HG03095 (cell line): ENCODE data around the gene ANGPTL7.
"Not testable (repeated sequence)": the region's sequence is repeated elsewhere in the genome, so short reads cannot be mapped to it uniquely, and the experiment has no call there.

Experiments
- ATAC-seq: cut with Tn5 transposase; IDR thresholded peaks from one replicate; pipeline ENCODE4 v1.9.1; 2021; ENCODE audit warnings: moderate library complexity; ENCODE audit not compliant: unreplicated experiment

ANGPTL7 gene

DNA sequence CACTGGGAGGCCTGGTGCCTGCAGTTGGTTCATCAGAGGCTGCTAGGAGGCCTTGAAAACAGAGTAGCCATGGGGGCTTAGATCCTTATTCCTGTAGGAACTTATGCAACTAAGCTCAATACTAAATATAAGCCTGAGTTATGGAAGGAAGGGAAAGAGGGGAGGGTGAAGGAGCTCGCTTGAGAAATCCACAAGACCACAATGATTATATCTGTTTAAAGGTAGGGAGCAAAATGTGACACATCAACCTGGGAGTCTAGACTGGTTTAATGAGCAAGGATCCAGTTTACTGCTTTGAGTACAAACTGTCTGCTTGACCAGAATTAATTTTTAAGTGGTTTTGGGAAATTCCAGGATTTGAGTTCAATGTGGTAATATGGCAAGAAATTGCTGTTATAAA is 20.4 kb upstream of the ANGPTL7 start:
- ATAC-seq: no peak

DNA sequence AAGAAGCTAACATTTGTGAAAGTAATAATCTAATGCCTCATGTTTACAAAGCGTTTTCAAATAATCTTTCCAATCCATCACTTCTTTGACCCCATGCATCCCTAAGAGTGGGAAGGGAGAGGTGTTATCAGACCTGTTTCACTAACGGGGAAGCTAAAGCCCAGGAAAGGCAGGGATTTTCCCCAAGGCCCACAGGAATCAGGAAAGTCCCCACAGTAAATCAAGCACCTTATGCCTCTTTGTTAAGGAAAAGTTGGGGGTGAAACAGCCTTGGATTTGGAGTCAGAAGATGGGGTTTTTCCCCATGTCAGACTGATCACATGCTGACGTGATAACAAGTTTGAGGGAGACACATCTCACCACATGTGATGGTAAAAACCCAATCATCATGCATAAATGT is 20.0 kb upstream of the ANGPTL7 start:
- no peak for ATAC-seq

DNA sequence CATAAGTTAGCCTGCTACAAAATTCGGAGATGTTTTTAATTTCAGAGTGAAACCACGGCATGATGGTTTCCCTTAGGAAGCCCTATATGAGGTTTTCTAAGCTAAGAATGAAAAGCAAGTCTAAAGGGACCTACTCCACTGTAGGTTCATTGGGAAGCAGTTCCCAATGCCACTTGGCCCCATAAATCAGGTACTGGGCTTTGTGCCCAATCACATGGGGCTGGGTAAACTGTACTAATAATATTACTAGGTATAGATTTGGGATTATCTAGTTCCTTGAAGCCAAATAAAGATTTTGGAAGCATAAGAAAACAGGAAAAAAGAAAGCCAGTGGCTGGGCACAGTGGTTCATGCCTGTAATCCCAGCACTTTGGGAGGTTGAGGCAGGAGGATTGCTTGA is 19.1 kb upstream of the ANGPTL7 start:
- no peak for ATAC-seq

DNA sequence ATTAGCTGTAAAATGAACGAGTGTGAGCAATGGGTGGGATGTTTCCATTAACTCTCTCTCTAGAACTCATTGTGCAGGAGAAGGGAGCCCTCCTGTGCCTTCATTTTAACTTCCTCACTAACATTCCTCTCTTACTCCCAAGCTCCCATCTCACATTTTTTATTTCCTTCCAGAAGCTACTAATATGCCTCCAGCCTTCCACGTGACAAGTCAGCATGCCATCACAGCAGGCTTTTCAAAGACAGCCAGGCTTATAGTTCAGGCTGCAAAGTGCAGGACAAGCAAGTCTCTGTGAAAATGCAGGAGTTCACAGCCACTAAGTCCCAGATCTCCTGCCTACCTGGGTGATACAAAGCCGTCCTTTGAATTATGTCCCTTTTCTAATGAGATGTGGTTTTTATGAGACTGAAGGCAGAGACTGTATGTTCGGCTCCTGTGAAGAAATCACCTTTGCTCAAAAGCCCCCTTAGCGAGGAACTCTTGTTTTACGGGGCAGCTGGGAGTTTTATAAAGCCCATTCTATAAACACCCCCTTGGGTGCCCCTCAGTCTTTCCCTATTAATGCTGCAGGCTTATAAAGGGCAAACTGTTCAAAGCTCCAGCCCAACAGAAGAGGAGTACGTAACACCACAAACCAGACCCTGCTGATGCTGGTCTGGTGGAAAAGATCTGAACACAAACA is 14.8 kb upstream of the ANGPTL7 start:
- ATAC-seq: no peak

DNA sequence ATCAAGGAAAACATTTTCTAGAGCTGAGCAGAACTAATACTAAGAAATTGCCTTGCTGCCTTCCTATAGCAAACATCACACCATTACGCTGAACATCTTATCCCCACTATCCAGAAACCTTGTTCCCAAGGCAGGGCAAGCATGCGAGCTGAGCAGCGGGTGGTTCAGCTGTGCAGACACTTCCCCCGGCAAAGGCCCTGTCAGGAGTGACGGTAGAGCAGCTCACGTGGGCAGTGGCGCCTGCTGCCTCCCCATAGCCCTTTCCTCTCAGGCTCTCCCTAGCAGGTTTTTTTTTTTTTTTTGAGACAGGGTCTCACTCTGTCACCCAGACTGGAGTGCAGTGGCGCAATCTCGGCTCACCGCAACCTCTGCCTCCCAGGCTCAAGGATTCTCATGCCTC is 13.7 kb upstream of the ANGPTL7 start:
- ATAC-seq: no peak

DNA sequence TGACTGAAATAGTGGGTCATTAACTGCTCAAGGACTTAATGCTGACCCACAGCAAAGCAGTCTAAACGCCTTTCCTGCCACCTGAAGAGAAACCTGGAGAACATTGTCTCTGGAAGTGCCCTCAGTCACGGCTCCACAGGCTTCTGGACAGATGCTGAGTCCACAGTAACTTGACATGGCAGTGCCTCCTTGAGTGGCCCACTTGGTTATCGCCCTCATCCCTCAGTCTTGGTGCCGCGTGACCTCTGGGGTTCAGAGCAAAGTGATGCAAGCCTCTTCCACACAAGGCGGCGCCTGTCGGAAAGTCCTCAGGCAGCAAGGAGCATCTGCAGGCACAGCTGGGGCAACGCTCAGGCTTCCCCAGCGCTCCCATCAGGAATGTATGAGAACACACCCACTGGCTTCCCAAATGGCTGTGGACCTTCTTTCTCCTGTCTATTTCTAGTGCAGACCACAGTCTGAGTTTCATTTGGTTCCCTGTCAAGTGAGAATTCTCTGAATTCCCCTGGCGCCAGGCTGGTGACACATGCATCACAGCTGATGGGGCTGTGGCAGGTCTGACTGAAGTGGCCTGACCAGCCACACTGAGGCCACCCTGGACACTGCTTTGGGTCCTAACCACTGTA is 13.0 kb upstream of the ANGPTL7 start:
- no peak for ATAC-seq

DNA sequence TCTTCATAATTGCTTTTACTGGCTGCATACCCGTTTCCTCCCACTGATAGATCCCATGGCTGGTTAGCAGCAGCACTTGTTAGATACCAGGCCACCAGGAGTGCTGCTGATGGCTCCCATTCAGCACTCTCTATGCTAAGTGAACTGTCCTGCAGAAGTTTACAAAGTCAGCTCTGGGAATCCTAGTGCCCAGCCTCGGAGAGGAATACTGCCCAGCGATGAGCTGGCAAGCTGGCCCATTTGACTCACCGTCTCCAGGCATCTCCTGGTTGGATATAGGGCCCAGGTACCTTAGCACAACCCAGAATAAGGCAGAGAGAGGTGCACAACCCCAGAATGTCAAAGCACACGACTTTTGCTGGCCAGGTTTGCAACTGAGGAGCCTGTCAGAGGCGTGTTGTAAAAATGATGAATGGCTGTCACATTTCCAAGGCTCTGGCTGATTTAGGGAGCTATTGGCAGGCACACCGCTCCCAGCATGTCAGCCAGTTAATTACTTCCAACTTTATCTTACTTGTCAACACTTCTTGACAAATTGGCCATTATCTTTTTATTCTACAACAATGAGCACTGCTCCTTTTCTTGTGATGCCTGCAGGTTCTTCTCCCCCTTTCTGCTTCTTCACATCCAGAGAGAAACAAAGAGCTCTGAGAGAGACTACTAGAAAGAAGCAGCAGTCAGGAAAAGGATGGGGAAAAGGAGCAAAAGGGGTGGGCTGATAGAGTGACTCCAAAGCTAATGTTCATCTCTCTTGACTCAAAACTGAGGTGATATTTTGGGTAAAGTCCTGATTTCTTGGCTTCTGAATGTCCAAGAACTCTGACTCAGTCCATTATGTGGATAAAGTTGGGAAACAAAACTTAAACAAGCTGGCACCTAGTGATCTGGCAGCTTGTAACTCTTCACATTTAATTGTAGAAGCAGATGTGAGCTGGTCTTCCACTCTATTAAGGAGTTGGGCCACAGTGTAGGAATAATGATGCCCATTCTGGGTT is 10.8 kb upstream of the ANGPTL7 start:
- ATAC-seq: no peak

DNA sequence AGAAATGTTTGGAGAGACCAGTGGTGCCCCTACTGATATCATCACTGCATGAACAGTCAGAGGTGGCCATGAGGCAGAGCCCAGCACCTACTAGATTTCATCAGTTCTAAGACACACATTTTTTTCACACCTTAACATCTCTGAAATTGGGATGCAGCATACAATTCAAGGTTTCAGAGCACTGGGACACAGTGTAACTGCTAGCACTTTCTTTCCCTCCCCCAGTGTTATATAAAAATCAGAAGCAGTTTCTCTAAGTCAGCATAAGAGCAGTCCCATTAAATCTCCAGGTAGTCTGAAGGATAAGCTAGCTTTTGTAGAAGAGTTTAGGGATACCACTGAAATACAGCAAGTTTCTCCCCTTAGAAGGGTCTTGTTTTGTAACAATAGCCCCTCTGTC is 10.0 kb upstream of the ANGPTL7 start:
- ATAC-seq: no peak

DNA sequence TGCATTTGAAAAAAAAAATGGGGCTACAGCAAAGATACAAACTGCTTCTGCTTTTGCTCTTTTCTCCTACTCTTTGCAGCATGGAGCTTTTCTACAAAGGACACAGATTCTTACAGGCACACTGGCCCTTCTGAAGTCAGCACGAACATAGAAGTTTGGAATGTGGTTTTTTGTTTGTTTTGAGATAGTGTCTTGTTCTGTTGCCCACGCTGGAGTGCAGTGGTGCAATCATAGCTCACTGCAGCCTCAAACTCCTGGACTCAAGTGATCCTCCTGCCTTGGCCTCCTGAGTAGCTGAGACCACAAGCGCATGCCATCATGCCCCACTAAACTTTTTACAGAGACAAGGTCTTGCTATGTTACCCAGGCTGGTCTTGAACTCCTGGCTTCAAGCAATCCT is 9.4 kb upstream of the ANGPTL7 start:
- ATAC-seq: not testable (repeated sequence)

DNA sequence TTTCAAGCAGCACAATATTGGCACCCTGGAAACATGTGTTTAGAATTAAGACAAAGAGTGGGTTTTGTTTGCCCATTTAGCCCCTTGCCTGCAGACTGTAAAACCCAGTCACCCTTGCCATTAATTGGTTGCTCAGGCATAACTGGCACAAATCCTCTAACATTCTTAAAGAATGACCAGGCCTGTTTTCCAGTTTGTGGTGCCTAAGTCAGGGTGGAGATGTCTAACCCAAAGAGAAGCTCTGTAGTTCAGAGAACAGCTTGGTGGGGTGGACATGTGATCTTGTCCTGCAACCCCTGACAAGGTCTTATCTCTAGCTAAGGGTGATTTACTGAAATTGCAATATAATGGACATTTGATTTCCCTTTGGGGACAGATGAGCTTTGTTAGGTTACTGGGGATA is 8.8 kb upstream of the ANGPTL7 start:
- ATAC-seq: no peak

DNA sequence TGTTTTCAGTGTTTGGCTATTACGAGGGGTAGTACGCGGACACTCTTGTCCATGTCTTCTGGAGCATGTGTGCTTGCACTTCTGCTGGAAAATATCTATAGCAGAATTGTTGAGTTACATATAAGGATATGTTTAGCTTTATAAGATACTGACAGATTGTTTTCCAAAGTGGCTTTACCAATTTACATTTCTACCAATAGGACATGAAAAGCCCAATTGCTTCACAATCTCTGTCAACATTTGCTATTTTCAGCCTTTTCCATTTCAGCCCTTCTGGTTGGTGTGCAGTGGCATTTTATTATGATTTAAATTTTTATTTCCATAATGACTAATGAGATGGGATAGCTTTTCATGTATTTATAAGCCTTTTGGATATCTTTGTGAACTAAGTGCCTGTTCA is 6.3 kb upstream of the ANGPTL7 start:
- ATAC-seq: no peak

DNA sequence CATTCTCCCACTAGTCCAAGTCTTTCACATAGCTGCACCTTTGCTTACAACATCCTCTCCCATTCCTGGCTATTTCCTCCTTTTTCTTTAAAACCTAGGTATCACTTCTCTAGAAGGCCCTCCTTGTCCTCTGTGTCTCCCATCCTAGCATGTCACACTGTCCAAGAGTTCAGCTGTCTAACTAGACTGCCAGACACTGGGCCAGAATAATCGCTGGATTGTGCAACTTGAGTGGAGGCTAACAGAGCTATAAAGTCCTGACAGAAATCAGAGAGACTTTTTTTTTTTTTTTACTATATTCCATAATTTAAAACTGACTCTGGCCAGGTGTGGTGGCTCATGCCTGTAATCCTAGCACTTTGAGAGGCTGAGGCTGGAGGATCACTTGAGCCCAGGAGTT is 4.2 kb upstream of the ANGPTL7 start:
- ATAC-seq: no peak

DNA sequence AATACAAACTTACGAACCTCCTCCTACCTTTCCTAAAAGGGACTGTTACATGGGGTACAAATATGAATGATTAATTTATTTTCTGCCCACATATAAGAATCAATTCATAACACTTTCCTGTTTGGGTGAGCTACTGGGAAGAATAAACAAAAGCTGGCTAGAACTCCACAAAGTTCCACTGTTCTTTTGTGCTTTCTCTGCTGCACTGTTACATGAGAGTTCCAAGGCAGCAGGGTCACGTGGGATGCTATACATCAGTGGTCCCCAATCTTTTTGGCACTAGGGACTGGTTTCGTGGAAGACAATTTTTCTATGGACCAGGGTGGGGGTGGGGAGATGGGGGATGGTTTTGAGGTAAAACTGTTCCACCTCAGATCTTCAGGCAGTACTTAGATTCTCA is 2.2 kb upstream of the ANGPTL7 start:
- no peak for ATAC-seq

DNA sequence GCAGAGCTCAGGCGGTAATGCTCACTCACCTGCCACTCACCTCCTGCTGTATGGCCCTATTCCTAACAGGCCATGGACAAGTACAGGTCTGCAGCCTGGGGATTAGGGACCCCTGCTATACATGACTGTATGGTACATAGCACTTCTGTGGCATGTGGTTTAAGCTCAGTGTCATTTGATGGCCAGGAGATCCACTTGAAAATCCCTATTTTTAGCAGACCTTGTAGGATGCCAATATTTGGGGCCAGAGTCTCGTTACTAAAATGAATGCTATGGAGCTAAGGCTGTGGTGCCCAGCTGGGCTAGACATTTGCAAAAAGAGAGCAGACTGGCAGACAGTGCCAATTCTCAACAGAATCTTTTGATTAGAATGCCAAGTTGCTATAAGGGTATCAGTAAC is 1.7 kb upstream of the ANGPTL7 start:
- no peak for ATAC-seq

DNA sequence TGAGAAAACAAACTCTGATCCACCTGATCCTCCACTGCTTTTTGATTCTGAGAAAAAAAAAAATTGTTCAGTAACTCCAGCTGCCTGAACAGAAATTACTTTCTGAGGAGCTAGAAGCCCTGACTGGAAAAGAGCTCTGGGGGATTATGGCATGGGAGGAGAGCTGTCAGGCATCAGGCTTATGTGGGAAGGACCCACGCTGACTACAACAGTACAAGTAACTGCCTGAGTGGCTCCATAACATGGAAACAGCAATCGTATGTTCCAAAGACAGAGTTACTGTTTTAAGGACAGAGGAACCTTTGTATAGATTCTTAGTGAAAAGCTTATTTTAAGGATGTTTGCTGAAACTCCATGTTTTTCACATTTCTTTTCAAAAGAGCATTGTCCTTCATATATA is 1.2 kb upstream of the ANGPTL7 start:
- ATAC-seq: no peak

DNA sequence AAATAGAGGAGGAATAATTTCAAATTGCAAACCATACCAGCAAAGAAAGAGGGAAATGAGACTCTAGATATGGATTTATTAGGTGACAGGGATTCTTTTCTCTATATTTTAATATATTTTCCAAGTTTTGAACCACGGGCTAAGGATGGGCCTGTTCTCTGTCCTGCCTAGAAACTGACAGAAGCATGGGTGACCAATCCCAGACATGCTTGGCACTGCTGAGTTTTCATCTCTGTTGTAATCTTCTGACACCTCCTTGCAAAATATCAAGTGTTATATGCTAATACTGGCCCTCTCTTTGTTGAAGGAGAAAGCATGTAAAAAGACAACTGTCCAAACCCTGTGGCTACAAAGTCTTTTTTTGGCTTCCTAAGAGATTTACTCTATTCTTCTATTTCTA is 774 bp upstream of the ANGPTL7 start:
- no peak for ATAC-seq

DNA sequence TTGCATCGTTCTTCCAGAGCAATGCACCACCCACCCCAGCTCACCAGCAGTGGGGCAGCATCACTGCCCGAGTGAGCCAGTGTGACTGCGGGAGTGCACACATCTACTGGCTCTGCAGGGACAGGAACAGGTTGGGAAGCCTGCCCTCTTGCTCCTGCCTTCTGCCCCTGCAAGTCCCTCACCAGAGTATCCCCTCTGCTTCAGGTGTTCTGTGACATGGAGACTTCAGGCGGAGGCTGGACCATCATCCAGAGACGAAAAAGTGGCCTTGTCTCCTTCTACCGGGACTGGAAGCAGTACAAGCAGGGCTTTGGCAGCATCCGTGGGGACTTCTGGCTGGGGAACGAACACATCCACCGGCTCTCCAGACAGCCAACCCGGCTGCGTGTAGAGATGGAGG is 4.2 kb downstream of the ANGPTL7 start:
- ATAC-seq: no peak

DNA sequence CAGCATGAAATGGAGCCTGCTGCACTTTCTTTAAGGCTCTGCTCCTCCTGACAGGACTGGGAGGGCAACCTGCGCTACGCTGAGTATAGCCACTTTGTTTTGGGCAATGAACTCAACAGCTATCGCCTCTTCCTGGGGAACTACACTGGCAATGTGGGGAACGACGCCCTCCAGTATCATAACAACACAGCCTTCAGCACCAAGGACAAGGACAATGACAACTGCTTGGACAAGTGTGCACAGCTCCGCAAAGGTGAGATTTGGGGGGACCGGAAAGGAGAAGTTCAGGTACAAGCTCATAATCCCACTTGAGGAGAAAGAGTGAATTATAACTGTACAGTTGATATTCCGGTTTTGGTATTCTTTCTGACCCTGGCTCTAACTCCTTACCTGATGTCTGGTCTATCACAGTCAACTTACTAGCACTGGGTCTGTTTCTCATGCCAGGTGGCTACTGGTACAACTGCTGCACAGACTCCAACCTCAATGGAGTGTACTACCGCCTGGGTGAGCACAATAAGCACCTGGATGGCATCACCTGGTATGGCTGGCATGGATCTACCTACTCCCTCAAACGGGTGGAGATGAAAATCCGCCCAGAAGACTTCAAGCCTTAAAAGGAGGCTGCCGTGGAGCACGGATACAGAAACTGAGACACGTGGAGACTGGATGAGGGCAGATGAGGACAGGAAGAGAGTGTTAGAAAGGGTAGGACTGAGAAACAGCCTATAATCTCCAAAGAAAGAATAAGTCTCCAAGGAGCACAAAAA is 5.4 kb downstream of the ANGPTL7 start:
- no peak for ATAC-seq

DNA sequence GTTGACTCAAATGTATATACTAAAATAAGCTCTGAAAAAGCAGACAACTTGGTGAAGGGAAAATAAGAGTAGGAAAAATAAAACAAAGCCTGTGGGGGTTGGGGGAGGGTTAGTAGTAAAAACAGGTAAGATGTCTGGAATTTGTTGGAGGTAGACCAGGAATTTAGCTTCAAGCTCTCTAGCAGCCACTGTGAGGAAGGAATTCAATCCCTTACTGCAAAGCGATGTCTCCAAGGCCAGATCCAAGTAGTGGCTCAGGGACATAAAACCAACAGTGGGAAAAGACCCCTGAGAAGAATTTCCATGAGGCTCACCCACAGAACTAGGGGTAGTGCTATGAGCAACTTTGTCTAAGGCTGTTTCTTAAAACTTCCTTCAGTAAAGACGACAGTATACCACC is 7.8 kb downstream of the ANGPTL7 start:
- ATAC-seq: no peak

DNA sequence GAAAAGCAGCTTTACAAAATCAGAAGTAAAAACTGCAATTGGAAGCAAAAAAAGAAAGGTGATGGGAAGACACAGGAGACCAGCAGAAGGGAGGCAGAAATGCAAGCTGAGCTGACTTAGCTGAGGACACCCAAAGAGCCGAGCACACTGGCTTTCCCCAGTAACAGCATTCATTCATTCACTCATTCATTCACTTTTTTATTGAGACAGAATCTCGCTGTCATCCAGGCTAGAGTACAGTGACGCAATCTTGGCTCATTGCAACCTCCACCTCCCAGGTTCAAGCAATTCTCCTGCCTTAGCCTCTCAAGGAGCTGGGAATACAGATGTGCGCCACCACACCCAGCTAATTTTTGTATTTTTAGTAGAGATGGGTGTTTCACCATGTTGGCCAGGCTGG is 8.2 kb downstream of the ANGPTL7 start:
- ATAC-seq: no peak

DNA sequence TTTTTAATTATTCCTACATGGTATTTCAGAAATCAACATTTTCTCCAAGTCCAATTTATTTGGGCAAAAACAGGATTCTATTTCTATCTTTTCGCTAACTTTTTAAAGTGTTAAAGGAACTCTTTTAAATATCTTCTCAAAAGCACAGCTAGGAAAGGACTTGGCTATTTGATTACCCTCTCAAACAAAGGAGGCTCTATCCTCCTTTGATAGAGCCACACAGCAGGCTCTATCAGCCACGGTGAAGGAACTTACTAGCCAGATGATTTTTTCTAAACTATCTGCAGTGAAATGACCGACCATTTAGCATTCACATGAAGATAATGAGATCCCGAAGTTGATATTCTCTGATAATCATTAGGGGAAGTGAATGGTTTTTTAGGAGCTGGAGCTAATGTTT is 9.1 kb downstream of the ANGPTL7 start:
- no peak for ATAC-seq
